HG03378 (cell line): ENCODE results near the gene AATF.

ENCODE experiments used
- ATAC-seq: cut with Tn5 transposase; IDR thresholded peaks from one replicate; pipeline ENCODE4 v1.9.1; 2021; ENCODE audit warnings: mild to moderate bottlenecking, moderate library complexity; ENCODE audit not compliant: unreplicated experiment

Gene AATF

GRCh38 chr17:37098910-37099664, 150.3 kb downstream of the AATF start:
- ATAC-seq = no peak

- no peak for ATAC-seq
These were observed 151.5 kb downstream of the AATF start for GRCh38 chr17:37100231-37100630.

- ATAC-seq = no peak
These were observed 152.6 kb downstream of the AATF start for GRCh38 chr17:37101306-37101705.

DNA sequence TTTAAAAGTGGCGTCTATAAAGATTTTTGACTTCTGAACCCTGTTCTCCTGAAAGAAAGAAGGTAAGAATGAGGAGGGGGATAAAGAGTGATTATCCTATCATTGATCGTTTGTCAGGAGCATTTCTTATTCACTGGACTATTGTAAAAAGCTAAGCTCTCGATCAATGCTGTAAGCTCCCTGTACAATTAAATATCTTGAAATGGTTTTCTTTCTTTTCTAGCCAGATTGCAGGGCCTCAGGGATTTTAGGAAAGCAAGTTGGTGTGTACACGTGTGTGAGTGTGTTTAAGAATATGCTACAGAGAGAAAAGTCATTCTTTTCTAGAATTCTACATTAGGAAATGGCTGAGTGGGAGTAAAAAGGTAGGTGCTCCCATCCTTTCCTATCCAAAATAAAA, 154.5 kb downstream of the AATF start:
- ATAC-seq = no peak

DNA sequence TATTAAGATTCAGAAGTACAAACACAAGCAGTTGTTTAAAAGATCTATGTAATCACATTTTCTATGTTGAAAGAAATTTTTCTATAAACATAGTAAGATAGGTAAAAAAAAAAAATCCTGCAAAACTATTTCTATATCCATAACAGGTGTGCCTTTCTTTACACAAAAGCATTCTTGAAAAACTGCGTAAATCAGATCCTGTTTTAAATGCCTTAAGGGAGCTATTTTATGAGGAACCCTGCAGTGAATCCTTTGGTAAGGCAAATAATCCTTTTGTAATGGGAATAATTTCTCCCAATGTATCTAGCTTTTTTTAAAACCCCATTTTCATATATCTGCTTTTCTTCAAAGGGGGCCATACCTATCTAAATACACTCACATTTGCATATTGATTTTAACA, 157.3 kb downstream of the AATF start:
- no peak for ATAC-seq
